GM19452 (cell line): ENCODE measurements around the gene CHD2.
"Not testable (repeated sequence)": the region's sequence is repeated elsewhere in the genome, so short reads cannot be mapped to it uniquely, and the experiment has no call there.

Source experiments
- ATAC-seq: cut with Tn5 transposase; IDR thresholded peaks from one replicate; pipeline ENCODE4 v1.9.1; 2021; ENCODE audit not compliant: unreplicated experiment

The CHD2 gene

GRCh38 chr15:92899948-92900730 lies at the start of gene CHD2:
Gene CHD2 (plus strand): TSS chr15:92900324. CDS start chr15:92901238, 914 bp downstream.
- peak; percentile 66 for ATAC-seq

GRCh38 chr15:92853222-92853621 lies 46.9 kb upstream of the CHD2 start:
- ATAC-seq, result no peak

DNA sequence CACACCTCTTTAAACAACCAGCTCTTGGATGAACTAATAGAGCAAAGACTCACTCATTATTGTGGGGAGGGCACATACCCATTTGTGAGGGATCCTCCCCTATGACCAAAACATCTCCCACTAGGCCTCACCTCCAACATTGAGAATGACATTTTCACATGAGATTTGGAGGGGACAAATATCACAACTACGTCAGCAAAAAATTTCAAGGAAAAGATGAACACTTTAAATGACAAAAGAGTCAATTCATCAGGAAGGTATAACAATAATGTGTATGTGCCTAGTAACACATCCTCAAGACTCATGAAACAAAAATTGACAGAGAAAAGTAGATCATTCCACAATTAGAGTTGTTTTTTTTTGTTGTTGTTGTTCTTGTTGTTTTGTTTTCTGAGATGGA lies 38.4 kb upstream of the CHD2 start:
- ATAC-seq, result no peak

DNA sequence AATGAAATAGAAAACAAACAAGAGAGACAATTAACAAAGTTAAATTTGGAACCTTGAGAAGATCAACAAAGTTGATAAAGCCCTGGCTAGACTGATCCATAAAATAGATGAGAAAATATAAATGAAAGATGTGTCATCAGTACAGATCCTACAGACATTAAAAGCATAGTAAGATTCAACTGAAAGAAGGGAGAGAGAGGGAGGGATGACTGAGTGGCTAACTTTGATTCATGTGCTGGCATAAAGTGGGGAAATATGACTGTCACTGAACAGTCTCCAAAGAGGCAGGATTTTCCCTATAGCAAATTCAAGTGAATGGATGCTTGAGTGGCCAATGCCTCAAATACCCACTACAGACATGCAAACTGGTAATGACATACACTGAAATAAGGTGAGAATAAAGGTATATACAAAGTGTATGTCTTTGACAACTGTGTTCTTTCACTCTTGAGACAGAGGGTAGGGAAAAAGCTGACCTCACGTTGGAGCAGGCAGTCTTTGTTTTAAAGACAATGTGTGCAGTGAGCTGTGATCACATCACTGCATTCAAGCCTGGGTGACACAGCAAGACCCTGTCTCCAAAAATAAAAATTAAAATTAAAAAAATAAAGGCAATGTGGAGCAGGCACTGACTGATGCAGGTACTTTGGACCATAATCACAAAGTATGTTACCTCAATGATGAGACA lies 35.9 kb upstream of the CHD2 start:
- ATAC-seq, result no peak

DNA sequence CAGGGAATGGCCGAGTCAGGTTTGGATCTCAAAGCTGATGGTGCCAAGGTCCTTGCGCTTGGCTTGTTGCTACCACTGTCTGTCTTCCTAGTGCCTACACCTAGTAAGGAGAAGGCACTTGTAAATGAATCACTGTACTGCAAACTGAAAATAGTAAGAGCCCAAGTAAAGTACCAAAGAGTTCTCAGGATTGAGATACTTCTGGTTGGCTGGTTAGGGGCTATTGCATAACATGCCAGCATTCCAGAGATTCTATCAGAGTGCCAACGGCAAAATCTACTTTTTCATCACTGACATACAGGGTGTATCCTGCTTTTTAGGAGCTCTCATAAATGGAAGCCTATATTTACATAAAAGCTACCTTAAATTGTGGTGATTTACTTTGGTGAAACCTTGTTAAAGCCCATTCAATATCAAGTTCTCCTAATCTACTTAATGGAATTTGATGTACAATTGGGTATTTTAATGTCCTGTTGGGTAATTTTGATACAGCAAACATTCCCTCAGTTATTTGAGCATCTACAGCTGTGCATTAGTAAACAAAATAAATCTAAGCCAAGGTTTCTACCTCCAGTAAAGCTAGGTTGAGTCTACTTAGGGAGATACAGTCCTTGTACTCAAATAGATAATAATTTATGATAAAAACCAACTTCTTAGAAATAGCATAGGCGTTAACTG lies 30.7 kb upstream of the CHD2 start:
- ATAC-seq, result no peak

- no peak for ATAC-seq
Measured at GRCh38 chr15:92870010-92870591, 30.0 kb upstream of the CHD2 start.

DNA sequence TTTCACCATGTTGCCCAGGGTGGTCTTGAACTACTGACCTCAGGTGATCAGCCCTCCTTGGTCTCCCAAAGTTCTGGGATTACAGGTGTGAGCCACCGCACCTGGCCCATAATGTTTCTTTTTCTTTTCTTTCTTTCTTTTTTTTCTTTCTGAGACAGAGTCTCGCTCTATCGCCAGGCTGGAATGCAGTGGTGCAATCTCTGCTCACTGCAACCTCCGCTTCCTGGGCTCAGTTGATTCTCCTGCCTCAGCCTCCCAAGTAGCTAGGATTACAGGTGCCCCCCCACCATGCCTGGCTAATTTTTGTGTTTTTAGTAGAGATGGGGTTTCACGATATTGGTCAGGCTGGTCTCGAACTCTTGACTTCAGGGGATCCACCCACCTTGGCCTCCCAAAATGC lies 27.2 kb upstream of the CHD2 start:
- not testable (repeated sequence) for ATAC-seq

- ATAC-seq, result no peak
Measured at GRCh38 chr15:92877000-92877399, 23.1 kb upstream of the CHD2 start.

DNA sequence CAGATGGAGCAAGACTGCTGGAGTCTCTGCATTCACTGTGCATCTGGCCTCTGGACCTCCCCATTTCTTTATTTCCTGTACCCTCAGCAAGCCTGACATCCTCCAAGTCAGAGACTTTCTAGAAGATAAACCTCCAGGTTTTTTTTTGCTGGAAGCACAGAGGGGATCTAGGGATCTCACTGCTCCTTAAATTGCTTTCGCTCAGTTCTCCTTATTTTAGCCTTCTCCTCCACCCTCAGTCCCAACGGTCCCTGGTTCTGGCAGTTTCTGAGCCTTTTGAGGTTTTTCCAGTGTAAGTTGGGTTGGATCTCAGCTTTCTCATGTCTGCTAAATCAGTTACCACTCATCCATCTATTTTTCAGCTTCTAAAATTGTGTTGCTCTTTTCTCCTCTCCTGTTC lies 22.7 kb upstream of the CHD2 start:
- no peak for ATAC-seq

DNA sequence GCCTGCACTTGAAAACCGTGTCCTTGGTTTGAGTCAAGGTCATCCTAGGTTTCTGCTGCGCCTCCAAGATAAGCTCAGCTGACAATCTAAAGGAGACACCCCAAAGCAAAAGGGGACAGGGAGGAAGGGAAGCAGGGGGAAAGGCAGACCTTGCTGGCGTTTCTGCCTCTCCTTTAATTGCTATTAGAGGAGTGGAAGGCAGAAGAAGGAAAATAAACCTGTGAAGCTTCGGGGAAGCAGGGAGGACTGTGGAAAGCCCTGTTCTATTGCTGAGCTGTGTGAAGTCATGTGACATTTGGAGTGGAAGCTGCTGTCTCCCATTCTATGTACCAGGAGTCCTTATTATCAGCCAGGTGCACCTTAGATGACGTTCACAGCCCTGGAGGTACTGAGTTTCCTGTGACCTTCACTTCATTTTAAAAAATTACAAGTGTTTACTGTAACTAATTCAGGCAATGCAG lies 21.5 kb upstream of the CHD2 start:
- ATAC-seq, result no peak

DNA sequence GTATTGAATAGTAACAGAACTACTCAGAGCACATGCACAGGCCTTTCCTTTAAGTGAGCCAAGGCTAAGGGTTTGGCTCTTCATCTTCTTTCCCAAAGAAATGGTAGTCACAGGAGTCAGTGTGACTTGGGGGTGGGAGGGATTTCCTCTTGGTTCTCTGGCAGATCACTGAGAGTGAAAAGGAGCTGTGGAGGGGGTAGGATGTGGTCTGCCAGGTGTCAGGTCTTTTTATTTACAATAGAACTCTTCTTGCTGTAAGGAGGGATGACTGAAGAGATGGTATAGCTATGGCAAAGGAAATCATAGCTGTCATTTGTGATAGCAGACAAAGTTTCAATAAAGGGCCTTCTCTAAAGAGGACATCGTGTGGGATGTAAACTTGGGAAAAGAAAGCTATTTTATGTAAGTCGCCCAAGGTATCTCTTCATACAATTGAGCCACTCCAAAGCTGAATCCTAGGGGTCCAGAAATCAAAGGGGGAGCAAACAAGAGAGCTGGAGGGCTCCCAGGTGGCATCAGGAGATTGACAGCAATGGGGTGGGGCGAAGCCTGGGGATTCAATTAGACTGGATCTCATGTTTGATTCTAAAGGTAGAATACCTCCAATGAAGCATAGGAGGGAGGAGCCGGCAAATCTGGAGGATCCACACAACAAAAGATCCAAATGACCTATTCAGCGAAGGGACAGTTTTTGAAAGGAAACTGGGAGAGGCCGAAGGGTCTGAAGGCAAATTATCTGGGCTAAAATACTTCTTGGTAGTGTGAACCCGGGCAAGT lies 20.0 kb upstream of the CHD2 start:
- no peak for ATAC-seq

GRCh38 chr15:92880796-92881195 lies 19.3 kb upstream of the CHD2 start:
- ATAC-seq, result no peak

GRCh38 chr15:92881211-92881754 lies 18.8 kb upstream of the CHD2 start:
- ATAC-seq, result no peak

- peak; percentile 93 for ATAC-seq
Measured at GRCh38 chr15:92881802-92882696, 18.1 kb upstream of the CHD2 start.

- ATAC-seq, result peak; percentile 63
Measured at GRCh38 chr15:92882697-92883162, 17.4 kb upstream of the CHD2 start.

DNA sequence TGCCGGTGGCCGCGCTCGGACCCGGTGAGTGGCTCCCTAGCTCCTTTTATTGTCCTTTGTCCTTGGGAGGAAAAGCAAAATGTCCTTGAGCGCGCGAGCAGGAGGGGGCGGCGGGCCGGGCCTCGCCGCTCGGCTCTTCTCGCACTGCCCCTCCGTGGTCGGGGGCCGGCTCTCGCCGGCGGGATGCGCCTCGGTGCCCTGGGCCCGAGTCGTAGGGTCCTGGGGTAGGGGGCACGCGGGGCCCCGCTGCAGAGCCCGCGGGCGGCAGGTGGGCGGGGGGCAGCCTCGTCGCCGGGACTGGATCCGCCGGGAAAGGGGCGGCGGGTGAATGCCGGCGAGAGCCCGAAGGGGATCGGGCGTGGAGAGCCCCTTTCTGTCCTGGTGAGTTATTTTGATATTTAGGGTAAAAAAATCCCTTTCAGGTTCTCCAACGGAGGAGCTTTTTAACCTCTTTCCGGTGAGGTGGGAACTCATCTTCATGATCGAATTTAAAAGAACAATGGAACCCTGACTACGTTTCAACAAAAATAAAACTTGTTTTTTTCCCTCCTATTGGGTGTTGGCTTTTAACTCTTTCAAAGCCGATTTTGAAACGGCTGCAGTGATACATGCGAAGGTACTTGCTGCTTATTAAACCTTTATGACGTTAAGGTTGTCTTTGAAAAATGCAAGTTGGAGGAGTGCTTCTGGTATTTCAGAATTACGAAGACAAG lies 16.8 kb upstream of the CHD2 start:
- peak; percentile 2 for ATAC-seq

DNA sequence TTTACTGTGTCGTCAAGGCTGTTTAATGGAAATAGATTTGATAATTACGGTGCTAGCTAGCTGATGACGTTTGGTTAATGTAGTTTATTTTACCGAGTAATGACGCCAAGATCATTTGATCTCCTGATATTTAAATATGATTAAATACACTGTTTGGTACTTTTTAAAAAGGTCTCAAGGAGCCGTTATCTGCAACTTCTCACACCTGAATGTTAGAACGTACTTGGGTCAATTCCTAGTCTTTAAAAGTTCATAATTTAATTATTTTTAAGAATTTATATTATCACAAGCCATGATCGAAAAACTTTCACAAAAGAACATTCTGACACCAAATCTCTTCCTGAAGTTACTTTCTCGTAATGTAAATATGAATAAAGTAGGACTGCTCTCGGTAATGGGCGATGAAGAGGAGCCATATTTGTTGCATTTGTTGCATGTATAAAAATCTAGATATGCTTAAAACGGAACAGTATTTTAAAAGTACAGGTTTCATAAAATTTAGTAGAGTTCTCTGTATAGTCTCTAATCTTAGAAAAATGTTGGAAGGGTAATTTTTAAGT lies 16.2 kb upstream of the CHD2 start:
- no peak for ATAC-seq
